ENCODE measurements around the gene ZNF438. TPM values are rescaled to one million over a fixed set of nuclear protein-coding genes. Genes with fewer than 3 reads are reported as not detected.

The ZNF438 gene
- total and polyA plus RNA-seq, 2 of the 8 experiments (the other 6 are each of a cell fraction or from before 2014, with no cell fraction given): 0.95 to 1.7 TPM

DNA sequence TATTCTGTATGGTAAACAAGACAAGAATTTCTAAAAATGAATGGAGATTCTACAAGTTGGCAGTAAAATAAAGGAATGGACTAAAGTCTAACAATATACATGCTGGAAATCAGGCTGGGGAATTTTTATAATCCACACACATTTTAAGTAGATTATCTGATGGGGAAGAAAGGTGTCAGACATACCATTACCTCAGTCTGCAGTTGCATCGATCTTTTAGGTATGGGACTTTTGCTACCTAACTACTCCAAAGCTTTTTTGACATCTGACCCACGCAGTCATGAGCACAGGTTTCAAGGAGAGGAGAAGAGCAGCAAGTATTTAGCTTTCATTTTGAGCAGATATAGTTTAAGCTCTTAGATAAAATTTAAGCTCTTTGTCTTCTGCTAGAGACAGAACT, 113.0 kb downstream of the ZNF438 start (continued):
- TF ChIP-seq GABPA (IDR thresholded peaks at IDR 0.05; ENCODE audit: borderline replicate concordance, insufficient read depth, low read length): no peak
- no peak for TF ChIP-seq TBP (IDR thresholded peaks at IDR 0.05; ENCODE audit: low read depth, low read length)
- no peak for TF ChIP-seq MAX (IDR thresholded peaks at IDR 0.05)
- TF ChIP-seq MAFK (IDR thresholded peaks at IDR 0.05; ENCODE audit: low read depth, low read length): no peak
- no peak for TF ChIP-seq KDM5A (IDR thresholded peaks at IDR 0.05; ENCODE audit: low read length)
